Measurements from ENCODE around the gene GLTP. TPM values are rescaled to one million over a fixed set of nuclear protein-coding genes. Genes with fewer than 3 reads are reported as not detected.
A peak's percentile ranks its signal among the peaks of the same experiment; 100 is the strongest.

Gene GLTP
- total RNA-seq, 1 experiment from 2014 or later, result 15.5 TPM

DNA sequence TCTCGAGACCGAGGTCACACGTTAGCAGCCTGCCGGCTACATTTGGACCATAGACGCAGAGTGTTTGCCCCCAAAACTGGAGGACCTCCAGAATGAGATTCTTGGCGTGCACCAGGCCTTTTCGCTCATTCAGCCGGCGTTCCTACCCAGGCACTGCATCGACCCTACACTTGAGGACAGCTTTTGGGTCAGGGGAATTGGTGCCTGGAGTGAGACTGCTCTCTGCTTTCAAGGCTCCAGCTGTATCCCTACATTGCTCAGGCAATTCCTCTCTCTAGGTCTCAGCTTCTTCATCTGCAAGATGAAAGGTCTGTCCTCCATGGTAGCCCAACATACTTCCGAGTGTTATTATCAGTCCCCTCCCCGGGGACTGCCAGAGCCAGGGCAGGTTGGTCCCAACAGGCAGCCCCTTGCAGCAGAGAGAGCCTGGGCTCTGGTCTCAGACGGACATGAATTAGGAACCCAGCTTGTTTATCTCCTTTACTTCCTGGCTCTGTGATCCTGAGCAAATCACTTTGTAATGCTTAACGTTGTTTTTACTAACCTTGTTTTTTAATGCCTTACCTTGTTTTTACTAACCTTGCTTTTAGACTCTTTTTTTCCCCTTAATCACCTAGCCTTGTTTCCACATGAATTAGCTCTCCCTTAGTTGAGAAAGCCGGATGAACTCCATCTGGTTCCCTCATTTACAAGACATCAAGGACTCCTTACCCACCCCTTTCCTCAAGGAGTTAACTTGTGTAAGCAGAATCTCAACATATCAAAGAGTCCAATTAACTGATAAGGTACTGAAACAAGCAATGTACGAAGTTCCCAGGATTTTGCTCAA is 20.6 kb upstream of the GLTP start:
- WGBS (ENCODE audit: extremely low coverage, insufficient read length, low lambda C conversion rate), result no CpG with 5 or more reads among the region's 16 CpGs
- no peak overlapping the region for H2BK5ac ChIP-seq (ENCODE audit: insufficient read length, low read length)
- no peak overlapping the region for H4K91ac ChIP-seq (ENCODE audit: insufficient read length, low read depth, low read length)
- H3K27ac Mint-ChIP-seq, result peak overlapping the region; percentile 14 to 83 (median 20); a peak in 5 of 7 replicates
- no peak overlapping the region for H2BK15ac ChIP-seq (ENCODE audit: low read depth, low read length)
- H2BK12ac ChIP-seq (ENCODE audit: insufficient read length, low read depth, low read length), result no peak overlapping the region
- no peak overlapping the region for H4K8ac ChIP-seq (replicated peaks; ENCODE audit: insufficient read length, low read depth, low read length)
- no peak overlapping the region for H2AFZ ChIP-seq (ENCODE audit: low read length)
- H3K9ac ChIP-seq (ENCODE audit: extremely low read depth, insufficient read length, low read length), result peak overlapping the region; percentile 53
- H2AK5ac ChIP-seq (ENCODE audit: insufficient read length, low read length), result no peak overlapping the region
- no peak overlapping the region for H3K4ac ChIP-seq (ENCODE audit: low read depth, low read length)
- H3K23ac ChIP-seq (ENCODE audit: insufficient read length, low read depth, low read length), result no peak overlapping the region
- peaks cover 18 to 27% (median 25%) of the 10 kb centered on the region in 3 experiments; a peak in 6 of 7 replicates for H3K36me3 Mint-ChIP-seq (ENCODE audit: insufficient read depth in 1 of 3, low read depth in 3 of 3)
- H3K27me3 Mint-ChIP-seq (ENCODE audit: low read depth), result peaks cover 96% of the 10 kb centered on the region
- TF ChIP-seq, protein P1, sequence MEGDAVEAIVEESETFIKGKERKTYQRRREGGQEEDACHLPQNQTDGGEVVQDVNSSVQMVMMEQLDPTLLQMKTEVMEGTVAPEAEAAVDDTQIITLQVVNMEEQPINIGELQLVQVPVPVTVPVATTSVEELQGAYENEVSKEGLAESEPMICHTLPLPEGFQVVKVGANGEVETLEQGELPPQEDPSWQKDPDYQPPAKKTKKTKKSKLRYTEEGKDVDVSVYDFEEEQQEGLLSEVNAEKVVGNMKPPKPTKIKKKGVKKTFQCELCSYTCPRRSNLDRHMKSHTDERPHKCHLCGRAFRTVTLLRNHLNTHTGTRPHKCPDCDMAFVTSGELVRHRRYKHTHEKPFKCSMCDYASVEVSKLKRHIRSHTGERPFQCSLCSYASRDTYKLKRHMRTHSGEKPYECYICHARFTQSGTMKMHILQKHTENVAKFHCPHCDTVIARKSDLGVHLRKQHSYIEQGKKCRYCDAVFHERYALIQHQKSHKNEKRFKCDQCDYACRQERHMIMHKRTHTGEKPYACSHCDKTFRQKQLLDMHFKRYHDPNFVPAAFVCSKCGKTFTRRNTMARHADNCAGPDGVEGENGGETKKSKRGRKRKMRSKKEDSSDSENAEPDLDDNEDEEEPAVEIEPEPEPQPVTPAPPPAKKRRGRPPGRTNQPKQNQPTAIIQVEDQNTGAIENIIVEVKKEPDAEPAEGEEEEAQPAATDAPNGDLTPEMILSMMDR (conservative IDR thresholded peaks at IDR 0.05), result no peak
- peaks cover 19 to 20% of the 10 kb centered on the region in 2 experiments for H3K4me1 Mint-ChIP-seq
- peak; percentile 68 for DNase-seq
- peaks cover 61% of the 10 kb centered on the region for H3K27me3 ChIP-seq (ENCODE audit: insufficient read depth, low read length)
- H3T11ph ChIP-seq (ENCODE audit: low read length), result no peak overlapping the region
- no peaks in the 10 kb centered on the region for H3K79me1 ChIP-seq (ENCODE audit: insufficient read depth, low read depth, low read length, poor library complexity, severe bottlenecking)
- no peak overlapping the region for H3K27ac ChIP-seq (ENCODE audit: insufficient read length, low read depth, low read length)
- H2BK20ac ChIP-seq (ENCODE audit: low read depth, low read length, poor library complexity, severe bottlenecking), result no peak overlapping the region
- no peaks in the 10 kb centered on the region for H3K9me3 ChIP-seq (ENCODE audit: control insufficient read depth, low read depth, low read length)
- no peak overlapping the region for H2BK120ac ChIP-seq (ENCODE audit: low read depth, low read length, poor library complexity, severe bottlenecking)
- H3K56ac ChIP-seq (ENCODE audit: insufficient read length, low read depth, low read length), result no peak overlapping the region
- no peak overlapping the region for H4K5ac ChIP-seq (ENCODE audit: insufficient read length, low read depth, low read length)
- H3K9me3 Mint-ChIP-seq, result no peaks in the 10 kb centered on the region; a peak in 1 of 5 replicates
- H4K20me1 ChIP-seq (ENCODE audit: control insufficient read depth, insufficient read depth, insufficient read length), result no peaks in the 10 kb centered on the region
- H3K4me2 ChIP-seq (ENCODE audit: insufficient read depth, insufficient read length, low read length), result peak overlapping the region; percentile 69
- H3K4me3 Mint-ChIP-seq, result peak overlapping the region; percentile 89 to 94
- H3K79me2 ChIP-seq (ENCODE audit: insufficient read depth, low read length), result no peaks in the 10 kb centered on the region
- H3K14ac ChIP-seq (ENCODE audit: insufficient read depth, low read length), result 0 out of 2 replicates have a peak overlapping the region, but pooled peaks have one; percentile 1
- no peaks in the 10 kb centered on the region for H3K4me1 ChIP-seq (ENCODE audit: insufficient read depth, low read length)
- no peak overlapping the region for H3K18ac ChIP-seq (ENCODE audit: insufficient read length, low read depth, low read length)
- H3K23me2 ChIP-seq (ENCODE audit: insufficient read length, low read depth, low read length, poor library complexity, severe bottlenecking), result peaks cover 13% of the 10 kb centered on the region

Data from H9 (cell line).